Uterus (tissue), 2 donors: ENCODE data around the gene CHERP.

Experiments used
- POLR2A ChIP-seq, 2 donors: fragments of 450-650 bp; IDR thresholded peaks; one replicate each; pipeline ENCODE4 v1.6.1; 2016; ENCODE audit warnings: antibody characterized with exemption in 2 of 2, mild to moderate bottlenecking in 1 of 2, moderate library complexity in 1 of 2
- TF ChIP-seq, protein P1 (sequence below), 4 experiments: fragments of 200-600 bp in 2 of 4; fragments of 450-650 bp in 2 of 4; sonication (generic) in 2 of 4; IDR thresholded peaks; one replicate each; pipeline ENCODE4 v1.5.1; 2016 to 2019; ENCODE audit warnings: antibody characterized with exemption in 4 of 4, mild to moderate bottlenecking in 2 of 4, moderate library complexity in 1 of 4

DNA sequence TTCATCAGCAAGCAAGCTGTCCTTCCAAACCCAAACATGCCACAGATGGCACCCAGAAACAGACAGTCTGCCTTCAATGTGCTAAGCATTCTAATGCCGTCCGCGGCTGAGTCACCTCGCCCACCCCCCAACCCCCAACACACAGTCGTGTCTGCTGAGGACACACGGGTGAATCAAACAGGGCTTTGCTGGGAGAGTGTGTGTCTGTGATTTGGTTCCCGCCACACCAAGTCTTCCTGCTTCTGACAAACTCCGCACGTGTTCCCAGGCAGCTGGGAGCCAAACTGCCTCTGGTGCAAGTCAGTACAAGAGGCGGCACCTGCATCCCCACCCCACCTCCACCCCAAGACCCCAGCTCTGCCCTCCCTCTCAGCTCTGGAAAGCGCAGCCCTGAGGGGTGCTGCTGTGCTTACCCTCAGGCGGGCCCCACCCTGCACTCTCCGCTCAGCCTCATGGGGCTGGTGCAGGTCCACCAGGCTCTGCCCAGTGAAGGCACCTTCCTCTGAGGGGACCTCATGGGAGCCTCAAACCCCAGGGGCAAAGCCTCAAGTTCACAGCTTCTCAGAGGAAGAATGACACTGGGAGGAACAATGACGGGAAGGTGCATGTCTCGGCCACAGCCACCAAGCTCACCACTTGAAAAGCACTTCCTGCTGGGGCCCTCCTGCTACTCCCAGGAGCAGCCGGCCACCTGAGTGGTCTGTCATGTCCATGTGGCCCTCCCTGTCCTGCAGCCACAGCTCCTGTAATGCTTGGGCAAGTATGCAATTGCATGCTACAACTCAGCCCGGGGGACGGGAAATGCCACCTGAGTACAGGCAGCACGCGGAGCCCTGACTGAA, 45.0 kb upstream of the CHERP start:
- TF ChIP-seq, protein P1, sequence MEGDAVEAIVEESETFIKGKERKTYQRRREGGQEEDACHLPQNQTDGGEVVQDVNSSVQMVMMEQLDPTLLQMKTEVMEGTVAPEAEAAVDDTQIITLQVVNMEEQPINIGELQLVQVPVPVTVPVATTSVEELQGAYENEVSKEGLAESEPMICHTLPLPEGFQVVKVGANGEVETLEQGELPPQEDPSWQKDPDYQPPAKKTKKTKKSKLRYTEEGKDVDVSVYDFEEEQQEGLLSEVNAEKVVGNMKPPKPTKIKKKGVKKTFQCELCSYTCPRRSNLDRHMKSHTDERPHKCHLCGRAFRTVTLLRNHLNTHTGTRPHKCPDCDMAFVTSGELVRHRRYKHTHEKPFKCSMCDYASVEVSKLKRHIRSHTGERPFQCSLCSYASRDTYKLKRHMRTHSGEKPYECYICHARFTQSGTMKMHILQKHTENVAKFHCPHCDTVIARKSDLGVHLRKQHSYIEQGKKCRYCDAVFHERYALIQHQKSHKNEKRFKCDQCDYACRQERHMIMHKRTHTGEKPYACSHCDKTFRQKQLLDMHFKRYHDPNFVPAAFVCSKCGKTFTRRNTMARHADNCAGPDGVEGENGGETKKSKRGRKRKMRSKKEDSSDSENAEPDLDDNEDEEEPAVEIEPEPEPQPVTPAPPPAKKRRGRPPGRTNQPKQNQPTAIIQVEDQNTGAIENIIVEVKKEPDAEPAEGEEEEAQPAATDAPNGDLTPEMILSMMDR (IDR thresholded peaks at IDR 0.05): no peak
- TF ChIP-seq POLR2A (IDR thresholded peaks at IDR 0.05): no peak
